HG03159 (cell line): ENCODE data around the gene LHX3.

Experiments used
- ATAC-seq: cut with Tn5 transposase; IDR thresholded peaks from one replicate; pipeline ENCODE4 v1.9.1; 2021; ENCODE audit warnings: mild to moderate bottlenecking, moderate library complexity; ENCODE audit not compliant: unreplicated experiment

LHX3 gene

GRCh38 chr9:136179761-136180160 is 25.2 kb downstream of the LHX3 start:
- ATAC-seq: no peak

- no peak for ATAC-seq
Measured at GRCh38 chr9:136179101-136179616, 25.8 kb downstream of the LHX3 start.

GRCh38 chr9:136178773-136179075 is 26.2 kb downstream of the LHX3 start:
- ATAC-seq: no peak

GRCh38 chr9:136178061-136178772 is 26.7 kb downstream of the LHX3 start:
- no peak for ATAC-seq

- ATAC-seq: no peak
Measured at GRCh38 chr9:136177224-136177623, 27.7 kb downstream of the LHX3 start.

- no peak for ATAC-seq
Measured at GRCh38 chr9:136175616-136176197, 29.2 kb downstream of the LHX3 start.

GRCh38 chr9:136174779-136175615 is 29.9 kb downstream of the LHX3 start:
- no peak for ATAC-seq

GRCh38 chr9:136173648-136174290 is 31.2 kb downstream of the LHX3 start:
- ATAC-seq: no peak

- no peak for ATAC-seq
Measured at GRCh38 chr9:136172412-136173079, 32.4 kb downstream of the LHX3 start.

- ATAC-seq: no peak
Measured at GRCh38 chr9:136171801-136172411, 33.0 kb downstream of the LHX3 start.

GRCh38 chr9:136171009-136171800 is 33.7 kb downstream of the LHX3 start:
- no peak for ATAC-seq

- no peak for ATAC-seq
Measured at GRCh38 chr9:136170006-136170901, 34.7 kb downstream of the LHX3 start.

- no peak for ATAC-seq
Measured at GRCh38 chr9:136169495-136169894, 35.4 kb downstream of the LHX3 start.

- no peak for ATAC-seq
Measured at GRCh38 chr9:136163248-136163850, 41.6 kb downstream of the LHX3 start.

GRCh38 chr9:136160995-136161610 is 43.8 kb downstream of the LHX3 start:
- ATAC-seq: no peak

- no peak for ATAC-seq
Measured at GRCh38 chr9:136160381-136160841, 44.5 kb downstream of the LHX3 start.

- ATAC-seq: no peak
Measured at GRCh38 chr9:136159851-136160250, 45.1 kb downstream of the LHX3 start.
